Naive thymus-derived CD8-positive, alpha-beta T cell (primary cell): ENCODE data around the gene SCTR. TPM values are rescaled to one million over a fixed set of nuclear protein-coding genes. Genes with fewer than 3 reads are reported as not detected.
A peak's percentile ranks its signal among the peaks of the same experiment; 100 is the strongest.

Experiments
- ATAC-seq, 2 donors: fragments of 150-1000 bp; cut with Tn5 transposase in 1 of 2; sonication (Bioruptor Pico), chemical (Tn5 transposase) in 1 of 2; 1 replicate in 1 of 2; 2 replicates in 1 of 2; pipeline ENCODE4 v1.10.0; 2021; ENCODE audit warnings: mild to moderate bottlenecking in 2 of 2, moderate library complexity in 2 of 2
- POLR2A ChIA-PET: fragments of 350-600 bp; sonication (Branson Sonifier 250); formaldehyde crosslinking; loops from one replicate; lab custom pipeline; 2021; ENCODE audit warnings: antibody characterized with exemption; lab: Charles Lee
- DNase-seq, 10 donors: peaks; one replicate each; pipeline versions ENCODE4 v3.0.0 to v3.0.0-alpha.2; 2020 to 2022
- H3K27ac Mint-ChIP-seq, 10 donors: one replicate each; pipeline ENCODE4 v1.8.0; 2020 to 2022; ENCODE audit warnings: mild to moderate bottlenecking in 10 of 10, mixed read lengths in 10 of 10, moderate library complexity in 4 of 10, inconsistent platforms in 1 of 10
- H3K27me3 Mint-ChIP-seq, 5 donors: one replicate each; pipeline ENCODE4 v1.8.0; 2021 to 2022; ENCODE audit warnings: mixed read lengths in 5 of 5
- H3K36me3 Mint-ChIP-seq, 3 donors: one replicate each; pipeline ENCODE4 v1.8.0; 2020 to 2022; ENCODE audit warnings: mixed read lengths in 3 of 3, mild to moderate bottlenecking in 2 of 3, inconsistent platforms in 1 of 3
- H3K4me1 Mint-ChIP-seq, 4 donors: one replicate each; pipeline ENCODE4 v1.8.0; 2021 to 2022; ENCODE audit warnings: mixed read lengths in 4 of 4
- H3K4me3 Mint-ChIP-seq, 10 donors: one replicate each; pipeline ENCODE4 v1.8.0; 2020 to 2022; ENCODE audit warnings: mild to moderate bottlenecking in 10 of 10, mixed read lengths in 10 of 10, moderate library complexity in 6 of 10, inconsistent platforms in 1 of 10
- H3K9me3 Mint-ChIP-seq, 9 donors: one replicate each; pipeline ENCODE4 v1.8.0; 2020 to 2022; ENCODE audit warnings: mixed read lengths in 9 of 9, mild to moderate bottlenecking in 3 of 9, inconsistent platforms in 1 of 9, moderate library complexity in 1 of 9
- polyA plus RNA-seq, 3 donors: library from polyadenylated mRNA; unstranded; fragments of 300-500 nt; fragmentation: Illumina TruSeq; gene quantifications; one replicate each; pipeline ENCODE4 v1.2.3, GENCODE V29; 2021
- total RNA-seq, 8 experiments: library from RNA in 2 of 8; stranded (reverse) in 2 of 8; gene quantifications; one replicate each; pipeline ENCODE4 v1.2.3 and lab custom pipeline; 2021 to 2026

SCTR gene
- total and polyA plus RNA-seq, 5 experiments from 2014 or later: not detected

DNA sequence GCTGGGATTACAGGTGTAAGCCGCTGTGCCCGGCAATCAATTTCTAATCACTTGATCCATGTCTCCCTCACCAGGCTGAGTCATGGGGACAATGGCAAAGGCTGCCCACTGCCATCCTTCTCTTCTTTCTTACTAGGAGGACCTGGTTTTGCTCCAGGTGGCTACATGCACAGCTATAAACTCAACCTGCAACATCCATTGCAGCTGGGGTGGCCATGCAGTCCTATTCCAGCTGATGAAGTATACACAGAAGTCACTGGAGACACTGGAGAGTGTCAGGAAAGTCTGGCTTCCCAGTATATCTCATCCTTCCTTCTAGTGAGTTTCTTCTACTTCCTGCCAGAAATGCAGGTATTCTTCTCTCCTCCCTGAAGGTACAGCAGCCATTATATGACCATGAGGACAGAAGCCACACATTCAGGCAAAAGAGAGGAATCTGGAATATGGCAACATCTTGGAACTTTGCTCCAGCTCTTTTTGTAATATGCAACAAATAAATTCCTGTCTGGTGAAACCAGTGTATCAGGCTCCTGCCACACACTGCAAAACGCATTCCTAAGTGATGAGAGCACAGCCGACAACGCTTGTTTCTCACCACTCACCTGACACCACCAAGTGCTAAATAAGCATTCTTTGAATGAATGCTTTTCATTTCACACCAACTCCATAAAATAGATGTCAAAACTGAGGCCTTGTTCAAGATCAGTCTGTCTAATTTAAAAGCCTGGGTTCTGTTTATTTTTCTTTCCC lies 32.3 kb downstream of the SCTR start:
- DNase-seq (no peak), ATAC-seq (no peak)
- Mint-ChIP-seq H3K4me1 (no peaks in the 10 kb centered on the region), H3K36me3 (no peaks in the 10 kb centered on the region), H3K9me3 (peaks cover 0 to 2% (median 0%) of the 10 kb centered on the region in 9 donors), H3K27ac (no peak overlapping the region), H3K4me3 (peak overlapping the region in 1 of 10 donors; percentile 29), H3K27me3 (peaks cover 2 to 28% (median 19%) of the 10 kb centered on the region in 5 donors)
- POLR2A ChIA-PET: no interaction called here

DNA sequence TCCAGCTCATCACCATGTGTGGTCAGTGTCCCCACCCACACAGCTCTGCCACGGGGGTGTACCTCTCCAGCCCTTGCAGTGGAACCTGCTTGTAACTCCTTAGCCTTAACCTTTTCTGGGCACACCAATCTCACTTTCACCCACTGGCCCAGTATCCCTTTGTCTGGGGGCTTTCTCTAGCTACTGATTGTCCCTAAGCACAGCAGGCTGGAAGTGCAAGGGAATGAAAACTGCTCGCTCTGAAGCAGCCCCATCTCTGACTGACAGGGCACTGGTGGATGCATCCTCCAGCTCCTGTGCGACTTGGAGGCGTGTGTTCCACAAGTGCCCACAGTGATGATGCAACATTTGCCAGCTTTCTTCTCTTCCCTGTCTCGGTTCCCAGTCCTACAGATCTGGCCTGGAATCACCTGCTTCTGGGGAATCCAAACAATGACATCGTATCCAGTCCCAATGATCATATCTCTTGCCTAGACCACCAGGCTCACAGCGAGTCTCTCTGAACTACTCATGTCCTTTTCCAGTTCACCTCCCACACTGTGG lies 33.6 kb downstream of the SCTR start:
- POLR2A ChIA-PET: no interaction called here
- ATAC-seq (no peak), DNase-seq (no peak)
- Mint-ChIP-seq H3K27ac (no peak overlapping the region), H3K27me3 (peaks cover under 1 to 23% (median 20%) of the 10 kb centered on the region in 5 donors), H3K9me3 (no peaks in the 10 kb centered on the region), H3K4me3 (no peak overlapping the region), H3K36me3 (no peaks in the 10 kb centered on the region), H3K4me1 (no peaks in the 10 kb centered on the region)

DNA sequence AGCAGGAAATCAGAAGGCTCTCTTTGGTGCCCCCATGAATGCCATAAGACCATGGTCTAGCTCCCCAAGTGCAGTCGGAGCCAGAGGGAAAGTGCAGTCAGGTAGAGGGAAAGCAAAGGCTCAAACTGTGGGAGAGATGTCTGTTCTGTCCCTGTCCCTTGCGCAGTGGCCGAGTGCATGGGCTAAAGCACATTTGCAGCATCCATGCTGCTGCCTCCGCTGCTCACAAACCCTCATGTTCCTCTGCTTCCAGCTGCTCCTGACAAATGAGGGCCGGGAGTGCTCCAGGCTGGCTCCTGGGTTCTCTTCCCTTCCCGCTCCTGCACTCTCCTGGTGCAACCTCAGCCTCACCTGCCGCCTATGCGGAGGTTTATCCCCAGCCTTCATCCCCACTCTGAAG lies 34.2 kb downstream of the SCTR start:
- H3K36me3 Mint-ChIP-seq: no peaks in the 10 kb centered on the region
- no peak overlapping the region for H3K4me3 Mint-ChIP-seq
- no peak overlapping the region for H3K27ac Mint-ChIP-seq
- ATAC-seq (no peak), DNase-seq (no peak)
- peaks cover 0 to 19% (median 17%) of the 10 kb centered on the region in 5 donors for H3K27me3 Mint-ChIP-seq
- no peaks in the 10 kb centered on the region for H3K9me3 Mint-ChIP-seq
- POLR2A ChIA-PET: no interaction called here
- H3K4me1 Mint-ChIP-seq: no peaks in the 10 kb centered on the region

DNA sequence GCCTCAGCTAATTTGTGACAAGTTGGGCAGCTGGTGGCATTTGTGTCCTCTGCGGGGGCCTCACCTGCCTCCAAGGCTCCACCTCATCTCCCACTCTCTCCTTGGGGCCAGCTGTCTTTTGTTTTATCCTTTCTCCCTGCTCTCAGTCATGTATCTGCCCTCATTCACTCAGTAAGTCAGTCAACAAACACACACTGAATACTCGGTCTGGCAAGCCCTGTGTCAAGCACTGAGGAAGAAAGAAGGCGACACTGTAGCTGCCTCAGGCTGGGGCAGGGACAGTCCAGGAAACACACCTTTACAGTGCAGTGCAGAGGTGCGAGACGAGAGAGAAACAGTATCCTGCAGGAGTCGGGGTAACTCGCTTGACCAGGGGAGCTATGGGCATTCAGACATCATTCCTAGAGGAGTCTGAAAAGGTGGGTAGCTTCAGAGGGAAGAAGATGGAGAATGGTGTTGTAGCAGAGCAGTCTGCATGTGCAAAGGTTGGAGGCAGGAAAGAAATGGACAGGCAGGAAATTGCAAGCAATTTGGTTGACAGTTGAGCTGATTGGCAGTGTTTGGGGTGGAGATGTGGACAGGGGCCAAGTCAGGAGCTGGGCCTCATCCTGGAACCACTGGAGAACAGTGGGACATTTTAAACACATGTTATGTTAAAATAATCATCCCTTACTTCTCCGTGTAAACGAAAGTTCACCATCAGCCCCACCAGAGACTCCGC lies 34.9 kb downstream of the SCTR start:
- Mint-ChIP-seq H3K27ac (no peak overlapping the region), H3K4me3 (no peak overlapping the region), H3K4me1 (no peaks in the 10 kb centered on the region), H3K27me3 (peaks cover 0 to 16% (median 13%) of the 10 kb centered on the region in 5 donors), H3K9me3 (no peaks in the 10 kb centered on the region), H3K36me3 (no peaks in the 10 kb centered on the region)
- ATAC-seq (no peak), DNase-seq (no peak)
- POLR2A ChIA-PET: interaction anchor here (0.5 kb wide), 1 partner anchor 16 kb away, joined by 3 read pairs; no protein-coding TSS in a partner anchor

DNA sequence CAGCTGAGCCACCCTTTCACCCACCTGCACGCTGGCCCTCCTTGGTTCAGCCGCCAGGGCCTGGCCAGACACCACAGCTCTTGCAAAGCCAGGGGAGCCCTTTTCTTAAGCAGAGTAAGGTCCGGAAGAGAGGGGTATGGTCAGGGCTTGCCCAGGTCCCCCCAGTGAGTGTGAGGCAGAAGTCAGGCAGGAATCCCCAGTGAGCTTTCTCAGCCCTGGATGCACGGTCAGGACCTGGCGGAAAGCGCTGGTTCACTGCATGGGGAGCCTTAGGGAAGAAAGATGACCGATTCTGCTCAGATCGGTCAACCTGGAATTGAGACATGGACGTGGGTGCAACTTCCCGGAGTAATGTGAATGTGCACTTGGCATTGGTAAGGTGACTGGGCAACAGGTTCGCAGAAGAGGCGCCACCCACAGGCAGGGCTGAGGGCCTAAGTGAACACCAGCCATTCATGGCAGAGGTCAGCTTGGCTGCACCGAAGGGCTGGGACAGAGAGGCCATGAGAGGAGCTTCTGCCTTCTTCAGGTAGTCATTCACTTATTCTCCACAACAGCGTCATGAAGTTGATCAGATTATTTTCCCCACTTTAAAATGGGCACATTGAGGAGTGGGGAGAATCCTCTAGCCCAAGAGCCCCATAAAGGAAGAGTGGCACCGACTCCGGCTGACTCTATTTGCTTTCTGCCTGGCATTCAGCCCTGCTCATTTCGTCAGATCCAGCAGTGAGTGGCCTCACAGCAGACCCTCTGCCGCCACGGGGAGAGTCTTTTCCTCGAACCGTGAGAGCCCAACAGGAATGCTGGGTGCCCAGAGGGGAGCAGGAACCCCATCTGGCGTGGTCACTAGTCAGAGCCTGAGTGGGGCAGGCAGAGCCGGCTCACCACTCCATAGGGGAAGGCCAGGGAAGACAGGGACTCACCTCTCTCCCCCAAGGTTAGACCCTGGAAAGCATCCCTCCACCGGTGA lies 35.8 kb downstream of the SCTR start:
- no peaks in the 10 kb centered on the region for H3K36me3 Mint-ChIP-seq
- no peaks in the 10 kb centered on the region for H3K4me1 Mint-ChIP-seq
- H3K9me3 Mint-ChIP-seq: no peaks in the 10 kb centered on the region
- POLR2A ChIA-PET: no interaction called here
- H3K27ac Mint-ChIP-seq: no peak overlapping the region
- H3K27me3 Mint-ChIP-seq: peaks cover 0 to 23% (median 9%) of the 10 kb centered on the region in 5 donors
- no peak overlapping the region for H3K4me3 Mint-ChIP-seq
- no peak for DNase-seq
- ATAC-seq: no peak

DNA sequence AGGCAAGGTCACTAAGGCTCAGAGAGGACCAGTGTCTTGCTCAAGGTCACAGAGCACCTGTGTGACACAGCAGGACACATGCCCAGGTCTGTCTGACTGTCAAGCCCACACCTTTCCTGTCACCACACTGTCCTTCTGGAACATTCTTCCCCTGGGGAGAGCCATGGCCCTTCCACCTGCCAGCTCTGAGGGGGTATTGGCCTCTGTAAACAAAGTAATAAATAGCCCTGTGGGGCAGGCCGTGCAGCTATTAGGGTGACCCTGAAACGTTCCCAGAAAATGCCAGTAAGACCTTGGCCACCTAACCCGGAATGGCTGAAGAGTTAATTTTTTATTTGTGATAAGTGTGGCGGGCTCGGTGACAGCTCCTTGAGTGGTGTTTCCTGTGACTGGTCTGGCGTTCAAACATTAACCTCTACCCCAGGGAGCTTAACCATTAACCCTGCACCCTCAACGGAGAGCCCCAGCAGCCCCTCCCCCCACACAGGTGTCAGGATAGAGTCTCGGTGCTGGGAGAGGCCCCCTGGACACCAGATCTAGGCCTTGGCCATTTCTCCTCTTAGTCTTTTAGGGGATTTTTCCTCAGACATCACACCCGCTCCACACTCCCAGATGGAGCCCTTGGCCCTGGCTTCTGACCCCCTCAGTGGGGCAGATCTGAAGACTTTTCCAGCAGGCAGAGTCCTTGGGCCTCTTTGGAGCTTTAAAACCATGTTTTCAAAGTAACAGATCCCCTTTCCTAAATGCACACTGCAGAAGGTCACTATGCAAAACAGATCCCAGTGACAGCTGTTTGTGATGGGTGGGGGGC lies 36.6 kb downstream of the SCTR start:
- Mint-ChIP-seq H3K9me3 (no peaks in the 10 kb centered on the region), H3K4me1 (no peaks in the 10 kb centered on the region), H3K4me3 (no peak overlapping the region), H3K36me3 (no peaks in the 10 kb centered on the region), H3K27me3 (peaks cover 0 to 25% (median 9%) of the 10 kb centered on the region in 5 donors), H3K27ac (no peak overlapping the region)
- no peak for ATAC-seq
- POLR2A ChIA-PET: no interaction called here
- DNase-seq: no peak

DNA sequence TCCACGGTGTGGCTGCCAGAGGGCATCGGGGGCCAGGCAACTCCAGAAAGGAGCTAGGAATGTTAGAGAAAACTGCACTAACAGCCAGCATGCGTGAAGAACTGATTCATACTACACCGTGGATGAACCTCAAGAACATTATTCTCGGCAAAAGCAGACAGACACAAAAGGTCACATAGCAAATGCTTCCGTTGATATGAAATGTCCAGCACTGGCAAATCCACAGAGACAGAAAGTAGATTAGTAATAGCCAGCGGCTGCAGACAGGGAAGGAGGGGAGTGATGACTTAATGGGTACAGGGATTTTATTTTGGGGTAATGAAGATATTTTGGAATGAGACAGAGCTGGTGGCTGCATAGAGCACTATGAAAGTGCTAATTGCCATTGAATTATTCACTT lies 37.4 kb downstream of the SCTR start:
- POLR2A ChIA-PET: no interaction called here
- no peaks in the 10 kb centered on the region for H3K36me3 Mint-ChIP-seq
- H3K4me1 Mint-ChIP-seq: no peaks in the 10 kb centered on the region
- ATAC-seq (no peak), DNase-seq (peak in 1 of 10 donors; percentile 10)
- H3K27me3 Mint-ChIP-seq: peaks cover 0 to 25% (median 9%) of the 10 kb centered on the region in 5 donors
- H3K4me3 Mint-ChIP-seq: no peak overlapping the region
- no peaks in the 10 kb centered on the region for H3K9me3 Mint-ChIP-seq
- no peak overlapping the region for H3K27ac Mint-ChIP-seq

DNA sequence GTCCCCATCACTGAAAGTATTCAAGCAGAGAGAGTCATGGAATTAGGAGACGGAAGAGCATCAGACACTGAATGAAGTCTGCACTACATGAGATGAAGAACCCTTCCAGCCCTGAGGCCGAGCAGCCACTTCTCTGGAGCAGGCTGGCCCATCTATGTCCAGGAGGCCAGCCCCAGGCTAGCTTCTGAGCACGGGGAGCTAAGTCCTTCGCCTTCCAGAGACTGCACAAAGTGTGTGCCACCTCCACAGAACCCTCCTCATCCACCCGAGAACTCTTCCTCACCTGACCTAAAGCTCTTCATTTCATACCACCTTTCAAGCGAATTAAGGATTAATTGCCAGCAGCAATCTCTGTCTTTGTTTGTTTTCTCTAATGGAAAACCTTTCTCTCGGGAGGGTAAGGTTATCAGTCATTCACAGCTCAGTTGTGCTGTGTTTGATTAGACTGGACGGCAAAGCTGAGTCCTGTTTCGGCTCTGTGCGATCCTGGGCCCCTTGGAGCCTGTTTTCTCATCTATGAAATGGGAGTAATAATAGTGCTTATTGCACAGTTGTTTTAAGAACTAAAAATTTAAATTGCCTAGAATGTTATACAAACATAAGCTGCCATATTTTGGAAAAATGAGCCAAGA lies 38.0 kb downstream of the SCTR start:
- no peaks in the 10 kb centered on the region for H3K36me3 Mint-ChIP-seq
- H3K27ac Mint-ChIP-seq: no peak overlapping the region
- peaks cover 0 to 25% (median 9%) of the 10 kb centered on the region in 5 donors for H3K27me3 Mint-ChIP-seq
- no peaks in the 10 kb centered on the region for H3K9me3 Mint-ChIP-seq
- no peaks in the 10 kb centered on the region for H3K4me1 Mint-ChIP-seq
- POLR2A ChIA-PET: interaction anchor here (0.6 kb wide), 1 partner anchor 123 kb away, joined by 3 read pairs; no protein-coding TSS in a partner anchor
- no peak overlapping the region for H3K4me3 Mint-ChIP-seq
- DNase-seq (no peak), ATAC-seq (no peak)

DNA sequence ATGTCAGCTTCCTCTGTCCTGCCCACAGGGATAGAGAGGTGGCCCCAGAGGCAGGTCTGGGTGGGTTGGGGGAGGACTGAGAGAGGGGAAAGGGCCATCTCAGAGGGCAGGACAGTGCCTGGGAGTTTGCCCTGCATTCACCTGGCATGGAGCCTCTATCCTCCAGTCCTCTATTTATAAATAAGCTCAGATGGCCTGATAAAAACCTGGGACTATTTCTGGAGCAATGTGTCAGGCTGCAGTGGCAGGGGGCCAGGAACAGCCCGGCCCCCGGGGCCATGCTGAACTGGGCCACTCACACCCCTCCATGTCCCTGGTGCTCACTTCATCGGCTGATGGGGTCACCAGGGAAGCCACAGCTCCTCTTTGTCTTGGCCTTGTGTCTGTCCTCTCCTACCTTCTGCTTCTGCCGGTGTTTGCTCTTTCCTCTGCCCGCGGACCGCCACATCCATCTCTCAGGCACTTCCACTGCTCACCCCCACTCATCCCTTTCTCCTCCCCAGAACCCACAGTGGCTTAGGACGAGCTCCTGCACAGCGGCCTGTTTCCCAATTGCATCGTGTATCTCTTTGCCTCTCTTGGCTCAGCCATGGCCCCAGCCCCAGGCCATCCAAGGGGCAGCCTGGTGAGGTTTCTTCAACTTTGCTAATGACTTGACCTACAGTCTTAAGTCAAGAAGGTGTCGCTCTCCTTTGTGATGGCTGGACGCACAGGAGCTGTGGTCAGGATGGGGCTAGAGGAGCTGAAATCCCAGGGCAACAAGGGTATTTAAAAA lies 38.8 kb downstream of the SCTR start:
- DNase-seq (peak in 1 of 10 donors; percentile 53), ATAC-seq (no peak)
- Mint-ChIP-seq H3K27me3 (peaks cover 0 to 20% (median 9%) of the 10 kb centered on the region in 5 donors), H3K27ac (peak overlapping the region in 2 of 10 donors; percentile 28 to 31), H3K4me1 (no peaks in the 10 kb centered on the region), H3K4me3 (no peak overlapping the region), H3K9me3 (no peaks in the 10 kb centered on the region), H3K36me3 (no peaks in the 10 kb centered on the region)
- POLR2A ChIA-PET: no interaction called here

DNA sequence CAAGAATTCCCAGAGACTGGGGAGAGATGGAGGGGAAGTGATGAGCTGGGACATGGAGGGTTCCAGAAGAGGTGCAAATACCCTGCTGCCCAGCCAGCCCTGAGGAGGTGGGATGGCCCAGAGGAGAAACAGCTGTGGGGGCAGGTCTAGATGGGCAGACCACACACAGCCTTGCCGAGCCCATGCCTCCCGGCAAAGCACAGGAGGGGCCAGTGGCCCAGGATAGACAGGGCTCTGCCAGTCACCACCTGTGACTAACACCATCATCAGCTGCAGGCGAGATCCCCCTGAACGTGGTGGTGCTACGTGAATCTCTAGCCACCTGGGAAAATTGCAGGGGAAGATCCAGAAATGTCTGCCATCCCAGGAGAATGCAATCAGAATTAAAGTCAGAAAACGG lies 39.4 kb downstream of the SCTR start:
- Mint-ChIP-seq H3K4me3 (no peak overlapping the region), H3K27ac (no peak overlapping the region), H3K9me3 (no peaks in the 10 kb centered on the region), H3K27me3 (peaks cover 0 to 16% (median 9%) of the 10 kb centered on the region in 5 donors), H3K36me3 (no peaks in the 10 kb centered on the region), H3K4me1 (no peaks in the 10 kb centered on the region)
- POLR2A ChIA-PET: no interaction called here
- no peak for DNase-seq
- no peak for ATAC-seq
